OCI-LY7 (cell line): ENCODE results near the gene KRT81. TPM values are rescaled to one million over a fixed set of nuclear protein-coding genes. Genes with fewer than 3 reads are reported as not detected.
"Not testable (repeated sequence)": the region's sequence is repeated elsewhere in the genome, so short reads cannot be mapped to it uniquely, and the experiment has no call there.

ENCODE experiments used
- BruUV-seq: library from RNA; stranded (reverse); fragments of 400-500 nt; replicated peaks from 2 replicates; lab custom pipeline; 2021; lab: Mats Ljungman, UMichigan
- CTCF ChIA-PET: fragments of 300-600 bp; sonication (Branson Sonifier 250); formaldehyde crosslinking; loops from one replicate; lab custom pipeline; 2022; ENCODE audit warnings: antibody characterized with exemption; ENCODE audit not compliant: unreplicated experiment; lab: Charles Lee
- POLR2A ChIA-PET: fragments of 300-600 bp; sonication (Branson Sonifier 250); formaldehyde crosslinking; loops from one replicate; lab custom pipeline; 2022; ENCODE audit warnings: antibody characterized with exemption; lab: Charles Lee
- DNase-seq: peaks from one replicate; pipeline ENCODE4 v3.0.0-alpha.2; 2015; ENCODE audit warnings: low spot score
- H2AFZ ChIP-seq: fragments of 200-600 bp; sonication (generic), shearing (Covaris generic); 2 replicates; pipeline ENCODE4 v1.6.1; 2014; ENCODE audit warnings: mild to moderate bottlenecking, antibody characterized with exemption, low read length, moderate library complexity
- H3K27ac ChIP-seq: fragments of 200-600 bp; sonication (generic); 2 replicates; pipeline ENCODE4 v1.5.1; 2014; ENCODE audit warnings: mixed run types, low read depth, mild to moderate bottlenecking, moderate library complexity, low read length, inconsistent platforms; ENCODE audit not compliant: poor library complexity, severe bottlenecking
- H3K36me3 ChIP-seq: fragments of 200-600 bp; sonication (generic); 2 replicates; pipeline ENCODE4 v1.6.1; 2014; ENCODE audit warnings: mild to moderate bottlenecking, antibody characterized with exemption, low read length, moderate library complexity, mixed read lengths; ENCODE audit not compliant: insufficient read depth
- H3K4me1 ChIP-seq: fragments of 200-600 bp; sonication (generic); 2 replicates; pipeline ENCODE4 v1.5.1; 2014; ENCODE audit warnings: mild to moderate bottlenecking, low read length; ENCODE audit not compliant: insufficient read depth, poor library complexity, severe bottlenecking
- H3K4me2 ChIP-seq: fragments of 200-600 bp; sonication (generic); 2 replicates; pipeline ENCODE4 v1.6.1; 2014; ENCODE audit warnings: mild to moderate bottlenecking, low read length
- H3K4me3 ChIP-seq: fragments of 200-600 bp; sonication (generic); 2 replicates; pipeline ENCODE4 v1.5.1; 2014; ENCODE audit warnings: mild to moderate bottlenecking, low read depth, low read length; ENCODE audit not compliant: poor library complexity, severe bottlenecking
- H3K79me2 ChIP-seq: fragments of 200-600 bp; sonication (generic); 2 replicates; pipeline ENCODE4 v1.6.1; 2016; ENCODE audit warnings: low read depth, mild to moderate bottlenecking, low read length, moderate library complexity, mixed read lengths; ENCODE audit not compliant: insufficient read depth
- H3K9me2 ChIP-seq: fragments of 200-600 bp; sonication (generic); 2 replicates; pipeline ENCODE4 v1.6.1; 2016; ENCODE audit warnings: mild to moderate bottlenecking, low read length, mixed read lengths; ENCODE audit not compliant: insufficient read depth
- H3K9me3 ChIP-seq: fragments of 200-600 bp; sonication (generic); 2 replicates; pipeline ENCODE4 v1.6.1; 2014; ENCODE audit warnings: mild to moderate bottlenecking, mixed run types, low read length, mixed read lengths
- H4K20me1 ChIP-seq: fragments of 200-600 bp; sonication (generic); 2 replicates; pipeline ENCODE4 v1.6.1; 2014; ENCODE audit warnings: mild to moderate bottlenecking, antibody characterized with exemption, low read length, moderate library complexity, mixed read lengths; ENCODE audit not compliant: insufficient read depth
- CTCF ChIP-seq: fragments of 200-600 bp; sonication (generic); conservative IDR thresholded peaks from 2 replicates; pipeline ENCODE4 v1.5.1; 2014; ENCODE audit warnings: mild to moderate bottlenecking, antibody characterized with exemption, low read length, moderate library complexity, mixed read lengths
- EZH2phosphoT487 ChIP-seq: fragments of 200-600 bp; sonication (generic); IDR thresholded peaks from 2 replicates; pipeline ENCODE4 v1.6.1; 2018; ENCODE audit warnings: low read depth, borderline replicate concordance, mild to moderate bottlenecking, mixed run types, antibody characterized with exemption, low read length, moderate library complexity, mixed read lengths
- intact Hi-C: fragments of 100-400 bp; cut with micrococcal nuclease; formaldehyde crosslinking; loops from one replicate; pipeline ENCODE4 v1.10.0; 2022; ENCODE audit not compliant: unreplicated experiment
- total RNA-seq, 2 experiments: library from RNA; depleted of rRNA in 1 of 2; stranded (reverse); fragments of >200 nt in 1 of 2; shearing (Covaris generic) in 1 of 2; gene quantifications; 2 replicates each; pipeline ENCODE4 v1.2.3, GENCODE V29; 2014 to 2022

The KRT81 gene
- total RNA-seq, 2 experiments from 2014 or later, result not detected

GRCh38 chr12:52242442-52243258 is 48.7 kb downstream of the KRT81 start:
- Histone ChIP-seq H3K9me3 (no peaks in the 10 kb centered on the region), H3K9me2 (no peaks in the 10 kb centered on the region), H3K79me2 (no peaks in the 10 kb centered on the region), H4K20me1 (no peaks in the 10 kb centered on the region; the same call in 1 of the 2 replicates), H3K4me3 (no peak overlapping the region), H2AFZ (no peak overlapping the region), H3K36me3 (no peaks in the 10 kb centered on the region), H3K4me2 (no peak overlapping the region), H3K4me1 (no peaks in the 10 kb centered on the region), H3K27ac (no peak overlapping the region)
- ChIA-PET POLR2A (no interaction called here), CTCF (no interaction called here)
- no TSS peak for BruUV-seq
- no peak for TF ChIP-seq CTCF
- no peak for TF ChIP-seq EZH2phosphoT487
- intact Hi-C loops, result no loop called here
- DNase-seq, result no peak

- CTCF ChIA-PET, result no interaction called here
- POLR2A ChIA-PET, result no interaction called here
- H3K4me2 ChIP-seq, result no peak overlapping the region
Measured at GRCh38 chr12:52241205-52241842, 50.0 kb downstream of the KRT81 start.

GRCh38 chr12:52240247-52240646 is 51.1 kb downstream of the KRT81 start:
- H3K4me3 ChIP-seq, H3K36me3 ChIP-seq, CTCF ChIA-PET, BruUV-seq, H3K79me2 ChIP-seq, H3K9me3 ChIP-seq, H3K9me2 ChIP-seq, H3K4me1 ChIP-seq, H4K20me1 ChIP-seq, H3K27ac ChIP-seq, intact Hi-C loops, DNase-seq, H2AFZ ChIP-seq, POLR2A ChIA-PET, H3K4me2 ChIP-seq: not testable (repeated sequence)

More at GRCh38 chr12:52241205-52241842, 50.0 kb downstream of the KRT81 start:
- Histone ChIP-seq H3K79me2 (no peaks in the 10 kb centered on the region), H3K9me3 (no peaks in the 10 kb centered on the region), H2AFZ (no peak overlapping the region), H3K27ac (no peak overlapping the region), H3K4me1 (no peaks in the 10 kb centered on the region), H3K36me3 (no peaks in the 10 kb centered on the region), H3K4me3 (no peak overlapping the region), H3K9me2 (no peaks in the 10 kb centered on the region), H4K20me1 (no peaks in the 10 kb centered on the region; the same call in 1 of the 2 replicates)
- intact Hi-C loops, result no loop called here
- TF ChIP-seq EZH2phosphoT487 (no peak), CTCF (no peak; the same call in 1 of the 2 replicates)
- no peak for DNase-seq
- BruUV-seq, result no TSS peak
